SU-DHL-6 (cell line): Measurements from ENCODE around the gene DCC.

Source experiments
- CTCF ChIP-seq: fragments of 200-600 bp; sonication (generic); IDR thresholded peaks from one replicate; pipeline ENCODE4 v1.5.1; 2017; ENCODE audit warnings: antibody characterized with exemption, mild to moderate bottlenecking, low read length, moderate library complexity; ENCODE audit not compliant: insufficient read depth, poor library complexity, severe bottlenecking
- EZH2phosphoT487 ChIP-seq: fragments of 200-600 bp; sonication (generic), shearing (Covaris generic); conservative IDR thresholded peaks from 2 replicates; pipeline ENCODE4 v1.6.1; 2018; ENCODE audit warnings: mild to moderate bottlenecking, antibody characterized with exemption, low read length, moderate library complexity, mixed read lengths

- TF ChIP-seq CTCF (no peak), EZH2phosphoT487 (no peak)
Observed at GRCh38 chr18:53472546-53472945, 1132.5 kb downstream of the DCC start.
